GM12878 (cell line): ENCODE results near the gene UBE2I. TPM values are rescaled to one million over a fixed set of nuclear protein-coding genes. Genes with fewer than 3 reads are reported as not detected.

Experiments
- ATAC-seq: fragments of 200-7000 bp; cut with Tn5 transposase; 3 replicates; pipeline ENCODE4 v1.9.1; 2020; ENCODE audit warnings: mild to moderate bottlenecking, moderate library complexity
- BruUV-seq: library from RNA; stranded (reverse); fragments of 400-500 nt; replicated peaks from 2 replicates; lab custom pipeline; 2021; lab: Mats Ljungman, UMichigan
- CTCF ChIA-PET: fragments of 300-600 bp; sonication (Branson Sonifier 250); formaldehyde crosslinking; extraction: SDS; loops from one replicate; lab custom pipeline; 2021; ENCODE audit warnings: inconsistent platforms; lab: Yijun Ruan, JAX
- POLR2A ChIA-PET: fragments of 350-600 bp; formaldehyde crosslinking; extraction: SDS; loops from one replicate; lab custom pipeline; 2021; ENCODE audit warnings: inconsistent platforms; lab: Charles Lee
- RAD21 ChIA-PET: fragments of 300-600 bp; sonication (Branson Sonifier 250); formaldehyde crosslinking; loops from one replicate; lab custom pipeline; 2023; ENCODE audit warnings: antibody characterized with exemption; ENCODE audit not compliant: unreplicated experiment; lab: Charles Lee
- SMC1A ChIA-PET: fragments of 300-600 bp; sonication (Branson Sonifier 250); formaldehyde crosslinking; loops from one replicate; lab custom pipeline; 2023; ENCODE audit not compliant: unreplicated experiment, uncharacterized antibody; lab: Charles Lee
- DNase-seq: peaks from one replicate; pipeline ENCODE4 v3.0.0-alpha.2; 2011; ENCODE audit warnings: low read depth, low spot score
- FAIRE-seq: peaks from 3 replicates; lab custom pipeline; 2011; peaks lifted over from hg19 to GRCh38; lab: Jason Lieb, UNC
- H2AFZ ChIP-seq: 2 replicates; pipeline ENCODE4 v1.6.0; 2011; ENCODE audit warnings: low read depth, low read length, control low read depth; ENCODE audit not compliant: control insufficient read depth
- H3K27ac ChIP-seq: 2 replicates; pipeline ENCODE4 v1.5.1; 2011; ENCODE audit warnings: control low read depth; ENCODE audit not compliant: control insufficient read depth, insufficient read depth
- H3K27me3 ChIP-seq, 2 experiments: replicated peaks in 1 of 2; 2 replicates each; pipeline versions ENCODE4 v1.6.0 to v1.6.1; 2011; ENCODE audit warnings: low read length in 1 of 2; ENCODE audit not compliant: control insufficient read depth in 2 of 2, insufficient read depth in 2 of 2
- H3K36me3 ChIP-seq, 2 experiments: 2 replicates each; pipeline ENCODE4 v1.5.1; 2011; ENCODE audit warnings: low read length in 1 of 2; ENCODE audit not compliant: control insufficient read depth in 2 of 2, insufficient read depth in 2 of 2
- H3K4me1 ChIP-seq: 2 replicates; pipeline ENCODE4 v1.6.1; 2011; ENCODE audit warnings: mild to moderate bottlenecking, low read length, moderate library complexity, mixed read lengths; ENCODE audit not compliant: control insufficient read depth, insufficient read depth
- H3K4me2 ChIP-seq: 2 replicates; pipeline ENCODE4 v1.6.0; 2011; ENCODE audit warnings: control low read depth; ENCODE audit not compliant: control insufficient read depth, insufficient read depth
- H3K4me3 ChIP-seq: fragments of 200-600 bp; sonication (generic); 2 replicates; pipeline ENCODE4 v1.5.1; 2016
- H3K79me2 ChIP-seq: 2 replicates; pipeline ENCODE4 v1.6.0; 2011; ENCODE audit warnings: low read length; ENCODE audit not compliant: control insufficient read depth, insufficient read depth
- H3K9ac ChIP-seq: 2 replicates; pipeline ENCODE4 v1.8.0; 2011; ENCODE audit warnings: low read length, control low read depth, mixed read lengths; ENCODE audit not compliant: control insufficient read depth, insufficient read depth
- H3K9me3 ChIP-seq: replicated peaks from 3 replicates; pipeline ENCODE4 v1.5.1; 2011; ENCODE audit warnings: mild to moderate bottlenecking, low read length; ENCODE audit not compliant: control insufficient read depth, insufficient read depth
- H4K20me1 ChIP-seq: 2 replicates; pipeline ENCODE4 v1.6.0; 2011; ENCODE audit not compliant: control insufficient read depth, insufficient read depth
- EGR1 ChIP-seq, 2 experiments: IDR thresholded peaks; 1 replicate in 1 of 2; 2 replicates in 1 of 2; pipeline ENCODE4 v1.6.1; 2011 to 2012; ENCODE audit warnings: low read depth in 2 of 2, low read length in 2 of 2, borderline replicate concordance in 1 of 2, mild to moderate bottlenecking in 1 of 2, moderate library complexity in 1 of 2
- FOXK2 ChIP-seq: fragments of 450-650 bp; IDR thresholded peaks from 2 replicates; pipeline ENCODE4 v1.6.1; 2017; ENCODE audit warnings: mild to moderate bottlenecking, moderate library complexity
- POLR2AphosphoS2 ChIP-seq: IDR thresholded peaks from 2 replicates; pipeline ENCODE4 v1.6.1; 2011; ENCODE audit warnings: low read depth, mild to moderate bottlenecking, low read length, improper control_type of control experiment, moderate library complexity
- POLR2AphosphoS5 ChIP-seq: IDR thresholded peaks from 2 replicates; pipeline ENCODE4 v1.6.1; 2011; ENCODE audit warnings: mild to moderate bottlenecking, low read length, inconsistent platforms
- RCOR1 ChIP-seq: conservative IDR thresholded peaks from 2 replicates; pipeline ENCODE4 v1.6.1; 2012; ENCODE audit warnings: low read depth, low read length, improper control_type of control experiment
- RUNX3 ChIP-seq: IDR thresholded peaks from 2 replicates; pipeline ENCODE4 v1.6.1; 2012; ENCODE audit warnings: low read length, inconsistent platforms
- TCF7 ChIP-seq: IDR thresholded peaks from 2 replicates; pipeline ENCODE4 v1.6.1; 2014; ENCODE audit warnings: antibody characterized with exemption, borderline replicate concordance
- ZBED1 ChIP-seq: IDR thresholded peaks from 2 replicates; pipeline ENCODE4 v1.6.1; 2016; ENCODE audit warnings: borderline replicate concordance
- ZNF622 ChIP-seq: fragments of 450-650 bp; IDR thresholded peaks from 2 replicates; pipeline ENCODE4 v1.6.1; 2017; ENCODE audit warnings: mild to moderate bottlenecking, inconsistent platforms
- ZNF687 ChIP-seq: fragments of 450-650 bp; IDR thresholded peaks from 2 replicates; pipeline ENCODE4 v1.6.1; 2017; ENCODE audit warnings: mild to moderate bottlenecking, moderate library complexity
- WGBS: methylation state at CpG from one replicate; pipeline ENCODE4 v1.1.6; 2016; ENCODE audit warnings: low lambda C conversion rate; ENCODE audit not compliant: insufficient replicate concordance, insufficient coverage; ENCODE audit errors: missing lambda C conversion rate; 5-methylcytosine and 5-hydroxymethylcytosine counted together
- in situ Hi-C: fragments of 300-500 bp; cut with MboI; formaldehyde crosslinking; loops from 9 replicates; pipeline ENCODE4 v1.14.3; 2018; ENCODE audit warnings: mixed read lengths
- intact Hi-C: fragments of 100-400 bp; cut with micrococcal nuclease; formaldehyde crosslinking; loops from one replicate; pipeline ENCODE4 v1.14.2; 2022; ENCODE audit not compliant: unreplicated experiment
- polyA plus RNA-seq, 11 experiments: library from polyadenylated mRNA; depleted of rRNA in 4 of 11; unstranded in 6 of 11; stranded (reverse) in 5 of 11; fragments of >200 nt; fragmentation: Nextera tagmentation in 4 of 11; fragmentation: Illumina TruSeq in 1 of 11; extraction: Ambion mirVana in 4 of 11; extraction: Trizol in 1 of 11; gene quantifications; 1 replicate in 1 of 11; 2 replicates in 10 of 11; pipeline versions ENCODE4 v1.2.1 to v1.2.3, GENCODE V29; 2011 to 2016; ENCODE audit warnings: inconsistent platforms in 2 of 11, missing spikeins in 2 of 11, low read depth in 1 of 11
- total RNA-seq, 4 experiments: library from RNA; depleted of rRNA in 3 of 4; stranded (reverse); fragments of >200 nt in 3 of 4; fragmentation: Illumina TruSeq in 1 of 4; extraction: Trizol in 1 of 4; gene quantifications; 2 replicates each; pipeline versions ENCODE4 v1.2.1 to v1.2.3, GENCODE V29; 2013 to 2021
- TF ChIP-seq, protein P1 (sequence below): fragments of 450-650 bp; IDR thresholded peaks from 2 replicates; pipeline ENCODE4 v1.6.1; 2017; ENCODE audit warnings: borderline replicate concordance

The UBE2I gene
- total and polyA plus RNA-seq, 10 of the 15 experiments (the other 5 are each of a cell fraction or from before 2014, with no cell fraction given): 47.5 to 243 (median 194) TPM

DNA sequence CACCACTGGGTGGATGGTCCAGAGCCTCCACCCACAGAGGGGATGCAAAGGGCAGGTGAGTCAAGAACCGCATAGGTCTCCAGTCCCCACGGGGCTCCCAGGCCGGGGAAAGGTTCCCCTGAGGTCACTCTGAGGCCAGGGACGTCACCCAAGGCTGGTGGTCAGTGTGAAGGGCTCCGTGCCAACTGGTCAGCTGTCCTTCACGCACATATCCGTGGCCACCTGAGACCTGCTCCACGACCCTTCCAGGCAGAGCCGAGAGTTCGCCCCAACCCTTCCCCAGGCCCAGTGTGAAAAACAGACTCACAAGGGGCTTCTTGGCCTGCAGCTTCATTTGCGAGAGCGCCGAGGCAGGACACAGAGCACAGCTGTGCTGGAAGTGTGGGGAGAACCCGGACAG is 39.5 kb downstream of the UBE2I start:
- intact Hi-C loops: no loop called here
- Histone ChIP-seq H3K4me2 (no peak overlapping the region), H4K20me1 (no peaks in the 10 kb centered on the region), H3K36me3 (peaks cover 0 to 6% of the 10 kb centered on the region in 2 experiments; a peak in 3 of 4 replicates), H3K9me3 (no peaks in the 10 kb centered on the region), H3K9ac (no peak overlapping the region), H3K79me2 (peaks cover 26% of the 10 kb centered on the region), H3K4me1 (peaks cover 8% of the 10 kb centered on the region), H3K27me3 (no peaks in the 10 kb centered on the region), H3K4me3 (no peak overlapping the region), H2AFZ (no peak overlapping the region), H3K27ac (no peak overlapping the region)
- no peak for ATAC-seq
- no peak for FAIRE-seq
- RAD21 ChIA-PET: no interaction called here
- POLR2A ChIA-PET: no interaction called here
- in situ Hi-C loops: no loop called here
- SMC1A ChIA-PET: no interaction called here
- TF ChIP-seq ZNF622: no peak
- no peak for TF ChIP-seq TCF7
- TF ChIP-seq, protein P1, sequence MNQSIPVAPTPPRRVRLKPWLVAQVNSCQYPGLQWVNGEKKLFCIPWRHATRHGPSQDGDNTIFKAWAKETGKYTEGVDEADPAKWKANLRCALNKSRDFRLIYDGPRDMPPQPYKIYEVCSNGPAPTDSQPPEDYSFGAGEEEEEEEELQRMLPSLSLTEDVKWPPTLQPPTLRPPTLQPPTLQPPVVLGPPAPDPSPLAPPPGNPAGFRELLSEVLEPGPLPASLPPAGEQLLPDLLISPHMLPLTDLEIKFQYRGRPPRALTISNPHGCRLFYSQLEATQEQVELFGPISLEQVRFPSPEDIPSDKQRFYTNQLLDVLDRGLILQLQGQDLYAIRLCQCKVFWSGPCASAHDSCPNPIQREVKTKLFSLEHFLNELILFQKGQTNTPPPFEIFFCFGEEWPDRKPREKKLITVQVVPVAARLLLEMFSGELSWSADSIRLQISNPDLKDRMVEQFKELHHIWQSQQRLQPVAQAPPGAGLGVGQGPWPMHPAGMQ: no peak
- no peak for TF ChIP-seq POLR2AphosphoS5
- WGBS: 67% methylated on average over 14 of the region's 14 CpGs
- CTCF ChIA-PET: no interaction called here
- DNase-seq: no peak
- no TSS peak for BruUV-seq

GRCh38 chr16:1349351-1349750 is 39.9 kb downstream of the UBE2I start:
- ChIA-PET CTCF (no interaction called here), SMC1A (interaction anchor here (0.6 kb wide), 1 partner anchor 1654 kb away, joined by 3 read pairs; no protein-coding TSS in a partner anchor), POLR2A (no interaction called here), RAD21 (no interaction called here)
- Histone ChIP-seq H3K4me2 (no peak overlapping the region), H3K9me3 (no peaks in the 10 kb centered on the region), H4K20me1 (no peaks in the 10 kb centered on the region), H3K9ac (no peak overlapping the region), H2AFZ (no peak overlapping the region), H3K4me1 (peaks cover 8% of the 10 kb centered on the region), H3K4me3 (no peak overlapping the region), H3K27ac (no peak overlapping the region), H3K27me3 (no peaks in the 10 kb centered on the region), H3K36me3 (peaks cover 0 to 6% of the 10 kb centered on the region in 2 experiments; a peak in 3 of 4 replicates), H3K79me2 (peaks cover 27% of the 10 kb centered on the region)
- no TSS peak for BruUV-seq
- ATAC-seq (no peak), FAIRE-seq (no peak), DNase-seq (no peak)
- intact Hi-C loops: no loop called here
- WGBS: 84% methylated on average over 16 of the region's 16 CpGs
- in situ Hi-C loops: no loop called here
- no peak for TF ChIP-seq ZBED1
- no peak for TF ChIP-seq RCOR1
- TF ChIP-seq RUNX3: no peak
- TF ChIP-seq, protein P1: no peak
- TF ChIP-seq POLR2AphosphoS2: no peak
- TF ChIP-seq ZNF687: no peak
- TF ChIP-seq EGR1 (IDR thresholded peaks at IDR 0.05; ENCODE audit: borderline replicate concordance in 1 of 2, low read depth in 2 of 2, low read length in 2 of 2): no peak
- no peak for TF ChIP-seq ZNF622
- no peak for TF ChIP-seq FOXK2
